ENCODE data around the gene TSPAN8.
"Not testable (repeated sequence)": the region's sequence is repeated elsewhere in the genome, so short reads cannot be mapped to it uniquely, and the experiment has no call there.

The TSPAN8 gene

GRCh38 chr12:71152851-71153250, 4.9 kb downstream of the TSPAN8 start:
- DNase-seq (ENCODE audit: low read depth, low spot score): no peak
- ChIA-PET POLR2A (no interaction called here), CTCF (no interaction called here)
- TF ChIP-seq CTCF (IDR thresholded peaks at IDR 0.05; ENCODE audit: insufficient read depth, low read length, missing control alignments): no peak
- H3K4me3 ChIP-seq (ENCODE audit: low read depth, low read length): no peak overlapping the region

- H3K4me3 ChIP-seq (ENCODE audit: low read depth, low read length); POLR2A ChIA-PET; CTCF ChIA-PET; DNase-seq (ENCODE audit: low read depth, low spot score): not testable (repeated sequence)
These were observed 7.8 kb downstream of the TSPAN8 start for GRCh38 chr12:71150041-71150440.

- POLR2A ChIA-PET: no interaction called here
- TF ChIP-seq CTCF (IDR thresholded peaks at IDR 0.05; ENCODE audit: insufficient read depth, low read length, missing control alignments): no peak
- H3K4me3 ChIP-seq (ENCODE audit: low read depth, low read length): no peak overlapping the region
- DNase-seq (ENCODE audit: low read depth, low spot score): no peak
- CTCF ChIA-PET: no interaction called here
These were observed 13.1 kb downstream of the TSPAN8 start for GRCh38 chr12:71144682-71145081.

- no peak overlapping the region for H3K4me3 ChIP-seq (ENCODE audit: low read depth, low read length)
- no peak for DNase-seq (ENCODE audit: low read depth, low spot score)
- no peak for TF ChIP-seq CTCF (IDR thresholded peaks at IDR 0.05; ENCODE audit: insufficient read depth, low read length, missing control alignments)
- ChIA-PET CTCF (no interaction called here), POLR2A (no interaction called here)
These were observed 14.8 kb downstream of the TSPAN8 start for GRCh38 chr12:71142956-71143355.

- DNase-seq (ENCODE audit: low read depth, low spot score): no peak
- H3K4me3 ChIP-seq (ENCODE audit: low read depth, low read length): no peak overlapping the region
- ChIA-PET CTCF (no interaction called here), POLR2A (no interaction called here)
- no peak for TF ChIP-seq CTCF (IDR thresholded peaks at IDR 0.05; ENCODE audit: insufficient read depth, low read length, missing control alignments)
These were observed 15.8 kb downstream of the TSPAN8 start for GRCh38 chr12:71142016-71142415.

GRCh38 chr12:71141378-71141926, 16.3 kb downstream of the TSPAN8 start:
- ChIA-PET CTCF (no interaction called here), POLR2A (no interaction called here)
- no peak for TF ChIP-seq CTCF (IDR thresholded peaks at IDR 0.05; ENCODE audit: insufficient read depth, low read length, missing control alignments)
- no peak overlapping the region for H3K4me3 ChIP-seq (ENCODE audit: low read depth, low read length)
- no peak for DNase-seq (ENCODE audit: low read depth, low spot score)

- no peak for DNase-seq (ENCODE audit: low read depth, low spot score)
- no peak for TF ChIP-seq CTCF (IDR thresholded peaks at IDR 0.05; ENCODE audit: insufficient read depth, low read length, missing control alignments)
- POLR2A ChIA-PET: no interaction called here
- CTCF ChIA-PET: no interaction called here
- H3K4me3 ChIP-seq (ENCODE audit: low read depth, low read length): no peak overlapping the region
These were observed 18.6 kb downstream of the TSPAN8 start for GRCh38 chr12:71139153-71139735.

Data from AG04449 (cell line).